Measurements from ENCODE around the gene ARID4B. TPM values are rescaled to one million over a fixed set of nuclear protein-coding genes. Genes with fewer than 3 reads are reported as not detected.

ARID4B gene
- total RNA-seq, 1 experiment from 2014 or later: 34.0 TPM

- Histone ChIP-seq H3K9me3 (ENCODE audit: control insufficient read depth, low read depth, low read length) (no peaks in the 10 kb centered on the region), H3K27ac (ENCODE audit: insufficient read length, low read depth, low read length) (no peak overlapping the region), H4K8ac (replicated peaks; ENCODE audit: insufficient read length, low read depth, low read length) (no peak overlapping the region), H2AK5ac (ENCODE audit: insufficient read length, low read length) (no peak overlapping the region), H3K4me2 (ENCODE audit: insufficient read depth, insufficient read length, low read length) (no peak overlapping the region), H3K27me3 (ENCODE audit: insufficient read depth, low read length) (no peaks in the 10 kb centered on the region), H2BK12ac (ENCODE audit: insufficient read length, low read depth, low read length) (no peak overlapping the region), H2BK5ac (ENCODE audit: insufficient read length, low read length) (no peak overlapping the region), H3K18ac (ENCODE audit: insufficient read length, low read depth, low read length) (no peak overlapping the region), H2BK120ac (ENCODE audit: low read depth, low read length, poor library complexity, severe bottlenecking) (no peak overlapping the region), H3K14ac (ENCODE audit: insufficient read depth, low read length) (no peak overlapping the region), H2BK15ac (ENCODE audit: low read depth, low read length) (no peak overlapping the region), H3K23me2 (ENCODE audit: insufficient read length, low read depth, low read length, poor library complexity, severe bottlenecking) (no peaks in the 10 kb centered on the region), H4K5ac (ENCODE audit: insufficient read length, low read depth, low read length) (no peak overlapping the region), H3K79me1 (ENCODE audit: insufficient read depth, low read depth, low read length, poor library complexity, severe bottlenecking) (peaks cover 2% of the 10 kb centered on the region), H3K9ac (ENCODE audit: extremely low read depth, insufficient read length, low read length) (no peak overlapping the region), H3K4me1 (ENCODE audit: insufficient read depth, low read length) (no peaks in the 10 kb centered on the region), H3K4ac (ENCODE audit: low read depth, low read length) (no peak overlapping the region), H4K20me1 (ENCODE audit: control insufficient read depth, insufficient read depth, insufficient read length) (no peaks in the 10 kb centered on the region), H2AFZ (ENCODE audit: low read length) (no peak overlapping the region), H4K91ac (ENCODE audit: insufficient read length, low read depth, low read length) (no peak overlapping the region), H3T11ph (ENCODE audit: low read length) (no peak overlapping the region), H3K56ac (ENCODE audit: insufficient read length, low read depth, low read length) (no peak overlapping the region), H2BK20ac (ENCODE audit: low read depth, low read length, poor library complexity, severe bottlenecking) (no peak overlapping the region), H3K23ac (ENCODE audit: insufficient read length, low read depth, low read length) (no peak overlapping the region), H3K79me2 (ENCODE audit: insufficient read depth, low read length) (no peaks in the 10 kb centered on the region; the same call in 1 of the 2 replicates)
- DNase-seq: no peak
- WGBS (ENCODE audit: extremely low coverage, insufficient read length, low lambda C conversion rate): no CpG with 5 or more reads among the region's 2 CpGs
- H3K4me3 Mint-ChIP-seq: no peak overlapping the region
- H3K4me1 Mint-ChIP-seq: no peaks in the 10 kb centered on the region
- H3K27ac Mint-ChIP-seq: no peak overlapping the region
- TF ChIP-seq, protein P1, sequence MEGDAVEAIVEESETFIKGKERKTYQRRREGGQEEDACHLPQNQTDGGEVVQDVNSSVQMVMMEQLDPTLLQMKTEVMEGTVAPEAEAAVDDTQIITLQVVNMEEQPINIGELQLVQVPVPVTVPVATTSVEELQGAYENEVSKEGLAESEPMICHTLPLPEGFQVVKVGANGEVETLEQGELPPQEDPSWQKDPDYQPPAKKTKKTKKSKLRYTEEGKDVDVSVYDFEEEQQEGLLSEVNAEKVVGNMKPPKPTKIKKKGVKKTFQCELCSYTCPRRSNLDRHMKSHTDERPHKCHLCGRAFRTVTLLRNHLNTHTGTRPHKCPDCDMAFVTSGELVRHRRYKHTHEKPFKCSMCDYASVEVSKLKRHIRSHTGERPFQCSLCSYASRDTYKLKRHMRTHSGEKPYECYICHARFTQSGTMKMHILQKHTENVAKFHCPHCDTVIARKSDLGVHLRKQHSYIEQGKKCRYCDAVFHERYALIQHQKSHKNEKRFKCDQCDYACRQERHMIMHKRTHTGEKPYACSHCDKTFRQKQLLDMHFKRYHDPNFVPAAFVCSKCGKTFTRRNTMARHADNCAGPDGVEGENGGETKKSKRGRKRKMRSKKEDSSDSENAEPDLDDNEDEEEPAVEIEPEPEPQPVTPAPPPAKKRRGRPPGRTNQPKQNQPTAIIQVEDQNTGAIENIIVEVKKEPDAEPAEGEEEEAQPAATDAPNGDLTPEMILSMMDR (conservative IDR thresholded peaks at IDR 0.05): no peak
- peaks cover 64 to 94% (median 87%) of the 10 kb centered on the region in 3 experiments for H3K36me3 Mint-ChIP-seq (ENCODE audit: insufficient read depth in 1 of 3, low read depth in 3 of 3)
- H3K9me3 Mint-ChIP-seq: no peaks in the 10 kb centered on the region; a peak in 1 of 5 replicates
- H3K27me3 Mint-ChIP-seq (ENCODE audit: low read depth): no peaks in the 10 kb centered on the region
Observed at GRCh38 chr1:235138821-235139220, 189.2 kb downstream of the ARID4B start.

Measured in H9 (cell line).